Right atrium auricular region (tissue), 2 donors: ENCODE results near the gene ANKRD33B. TPM values are rescaled to one million over a fixed set of nuclear protein-coding genes. Genes with fewer than 3 reads are reported as not detected.

ENCODE experiments used
- DNase-seq: peaks from one replicate; pipeline ENCODE4 v3.0.0-alpha.2; 2019; ENCODE audit warnings: low spot score
- H3K27ac ChIP-seq, 2 donors: fragments of 200-600 bp; sonication (generic); 1 replicate in 1 of 2; 2 replicates in 1 of 2; pipeline ENCODE4 v1.5.1; 2016 to 2019
- H3K27me3 ChIP-seq, 2 donors: fragments of 200-600 bp; sonication (generic); one replicate each; pipeline versions ENCODE4 v1.5.1 to v1.6.0; 2017 to 2019
- H3K36me3 ChIP-seq: fragments of 200-600 bp; sonication (generic); one replicate; pipeline ENCODE4 v1.5.1; 2016
- H3K4me1 ChIP-seq, 2 donors: fragments of 200-600 bp; sonication (generic); one replicate each; pipeline versions ENCODE4 v1.5.1 to v1.6.0; 2017 to 2019
- H3K4me3 ChIP-seq, 2 donors: fragments of 200-600 bp; sonication (generic); 1 replicate in 1 of 2; 2 replicates in 1 of 2; pipeline ENCODE4 v1.5.1; 2017 to 2019; ENCODE audit warnings: mild to moderate bottlenecking in 1 of 2, moderate library complexity in 1 of 2
- H3K9me3 ChIP-seq, 2 donors: fragments of 200-600 bp; sonication (generic); one replicate each; pipeline ENCODE4 v1.5.1; 2019
- CTCF ChIP-seq, 2 donors: fragments of 200-600 bp; sonication (generic); IDR thresholded peaks; one replicate each; pipeline ENCODE4 v1.5.1; 2019; ENCODE audit warnings: antibody characterized with exemption in 2 of 2
- total RNA-seq, 2 donors: library from RNA; depleted of rRNA; stranded (reverse); fragments of >200 nt; gene quantifications; one replicate each; pipeline ENCODE4 v1.1.0, GENCODE V29; 2016

The ANKRD33B gene
- total RNA-seq, 2 donors from 2014 or later: 1.2 to 4.7 TPM

- no peak overlapping the region for H3K27ac ChIP-seq
- H3K27me3 ChIP-seq: no peaks in the 10 kb centered on the region
- no peak overlapping the region for H3K4me3 ChIP-seq
- no peak for DNase-seq
- TF ChIP-seq CTCF (IDR thresholded peaks at IDR 0.05): no peak
- no peaks in the 10 kb centered on the region for H3K9me3 ChIP-seq
- peaks cover 0 to 6% of the 10 kb centered on the region in 2 donors for H3K4me1 ChIP-seq
- no peaks in the 10 kb centered on the region for H3K36me3 ChIP-seq
These were observed 6.8 kb upstream of the ANKRD33B start for GRCh38 chr5:10556893-10557746.

- Histone ChIP-seq H3K9me3 (no peaks in the 10 kb centered on the region), H3K27me3 (no peaks in the 10 kb centered on the region), H3K36me3 (no peaks in the 10 kb centered on the region), H3K4me1 (peaks cover 0 to 16% of the 10 kb centered on the region in 2 donors), H3K4me3 (no peak overlapping the region), H3K27ac (no peak overlapping the region)
- DNase-seq: no peak
- TF ChIP-seq CTCF (IDR thresholded peaks at IDR 0.05): no peak
These were observed 4.7 kb upstream of the ANKRD33B start for GRCh38 chr5:10559151-10559550.

- no peak for TF ChIP-seq CTCF (IDR thresholded peaks at IDR 0.05)
- no peaks in the 10 kb centered on the region for H3K27me3 ChIP-seq
- H3K4me3 ChIP-seq: no peak overlapping the region
- DNase-seq: no peak
- H3K27ac ChIP-seq: no peak overlapping the region
- H3K9me3 ChIP-seq: no peaks in the 10 kb centered on the region
- H3K36me3 ChIP-seq: no peaks in the 10 kb centered on the region
- peaks cover 0 to 20% of the 10 kb centered on the region in 2 donors for H3K4me1 ChIP-seq
These were observed 4.0 kb upstream of the ANKRD33B start for GRCh38 chr5:10559871-10560270.

GRCh38 chr5:10562201-10563109 is 1.4 kb upstream of the ANKRD33B start:
- no peak for TF ChIP-seq CTCF (IDR thresholded peaks at IDR 0.05)
- Histone ChIP-seq H3K36me3 (no peaks in the 10 kb centered on the region), H3K9me3 (no peaks in the 10 kb centered on the region), H3K27me3 (no peaks in the 10 kb centered on the region), H3K27ac (peak overlapping the region in 1 of 2 donors; percentile 77), H3K4me3 (no peak overlapping the region), H3K4me1 (peaks cover 0 to 31% of the 10 kb centered on the region in 2 donors)
- DNase-seq: no peak

- Histone ChIP-seq H3K36me3 (no peaks in the 10 kb centered on the region), H3K27me3 (no peaks in the 10 kb centered on the region), H3K4me3 (peak overlapping the region; percentile 56 to 71), H3K9me3 (no peaks in the 10 kb centered on the region), H3K27ac (peak overlapping the region; percentile 55 to 77), H3K4me1 (peaks cover 0 to 31% of the 10 kb centered on the region in 2 donors)
- no peak for DNase-seq
- TF ChIP-seq CTCF (IDR thresholded peaks at IDR 0.05): no peak
These were observed 543 bp upstream of the ANKRD33B start for GRCh38 chr5:10563110-10563944.
